Lower lobe of right lung (tissue), 2 donors: ENCODE results near the gene DLGAP4. TPM values are rescaled to one million over a fixed set of nuclear protein-coding genes. Genes with fewer than 3 reads are reported as not detected.
A peak's percentile ranks its signal among the peaks of the same experiment; 100 is the strongest.

ENCODE experiments used
- ATAC-seq, 2 donors: fragments of 200-7000 bp; cut with Tn5 transposase; one replicate each; pipeline ENCODE4 v1.9.1; 2020 to 2022; ENCODE audit warnings: mild to moderate bottlenecking in 2 of 2, moderate library complexity in 2 of 2
- DNase-seq: peaks from one replicate; pipeline ENCODE4 v3.0.0-alpha.2; 2020
- H3K27ac ChIP-seq: fragments of 200-600 bp; one replicate; pipeline ENCODE4 v1.8.0; 2022
- H3K27me3 ChIP-seq: fragments of 200-600 bp; one replicate; pipeline ENCODE4 v1.8.0; 2022; ENCODE audit warnings: low read depth
- H3K36me3 ChIP-seq: fragments of 200-600 bp; one replicate; pipeline ENCODE4 v1.8.0; 2022; ENCODE audit warnings: mild to moderate bottlenecking
- H3K4me1 ChIP-seq: fragments of 200-600 bp; one replicate; pipeline ENCODE4 v1.8.0; 2022
- H3K4me3 ChIP-seq: fragments of 200-600 bp; one replicate; pipeline ENCODE4 v1.8.0; 2022; ENCODE audit warnings: mild to moderate bottlenecking
- H3K9me3 ChIP-seq: fragments of 200-600 bp; one replicate; pipeline ENCODE4 v1.8.0; 2022
- intact Hi-C: fragments of 100-400 bp; cut with DNase I; formaldehyde crosslinking; loops from one replicate; pipeline ENCODE4 v1.11.0; 2022
- total RNA-seq: library from RNA; stranded (reverse); fragmentation: NEBNext Ultra II Directional; extraction: Animal tissue kit (Norgen Biotek cat#: 25700); gene quantifications from one replicate; pipeline ENCODE4 v1.2.1, GENCODE V29; 2021
- TF ChIP-seq, protein P1 (sequence below): fragments of 200-600 bp; IDR thresholded peaks from one replicate; pipeline ENCODE4 v1.8.0; 2022; ENCODE audit warnings: antibody characterized with exemption, mild to moderate bottlenecking
- donor health status: DM: no; HTN: yes; CAD: no; lungs with severe emphysema.

DLGAP4 gene
- total RNA-seq, 1 donor from 2014 or later, result 59.3 TPM

DNA sequence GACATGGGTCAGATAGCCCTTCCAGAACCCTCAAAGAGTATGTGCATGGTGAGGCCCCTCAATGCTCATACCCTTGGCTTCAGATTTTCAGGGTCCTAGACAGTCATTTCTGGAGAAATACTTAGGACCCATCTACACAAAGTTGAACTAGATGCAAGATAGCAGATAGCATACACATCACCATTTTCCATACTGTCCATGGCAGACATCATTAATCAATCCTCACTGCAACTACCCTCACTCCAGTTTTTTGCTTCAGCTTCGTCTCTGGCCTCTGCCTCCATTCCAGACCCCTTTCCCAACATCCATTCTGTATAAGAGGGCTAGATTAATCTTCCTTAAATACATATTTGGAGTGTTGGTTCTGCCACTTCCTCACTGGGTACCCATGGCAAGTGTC is 139.7 kb downstream of the DLGAP4 start:
- no peak for ATAC-seq
- TF ChIP-seq, protein P1, sequence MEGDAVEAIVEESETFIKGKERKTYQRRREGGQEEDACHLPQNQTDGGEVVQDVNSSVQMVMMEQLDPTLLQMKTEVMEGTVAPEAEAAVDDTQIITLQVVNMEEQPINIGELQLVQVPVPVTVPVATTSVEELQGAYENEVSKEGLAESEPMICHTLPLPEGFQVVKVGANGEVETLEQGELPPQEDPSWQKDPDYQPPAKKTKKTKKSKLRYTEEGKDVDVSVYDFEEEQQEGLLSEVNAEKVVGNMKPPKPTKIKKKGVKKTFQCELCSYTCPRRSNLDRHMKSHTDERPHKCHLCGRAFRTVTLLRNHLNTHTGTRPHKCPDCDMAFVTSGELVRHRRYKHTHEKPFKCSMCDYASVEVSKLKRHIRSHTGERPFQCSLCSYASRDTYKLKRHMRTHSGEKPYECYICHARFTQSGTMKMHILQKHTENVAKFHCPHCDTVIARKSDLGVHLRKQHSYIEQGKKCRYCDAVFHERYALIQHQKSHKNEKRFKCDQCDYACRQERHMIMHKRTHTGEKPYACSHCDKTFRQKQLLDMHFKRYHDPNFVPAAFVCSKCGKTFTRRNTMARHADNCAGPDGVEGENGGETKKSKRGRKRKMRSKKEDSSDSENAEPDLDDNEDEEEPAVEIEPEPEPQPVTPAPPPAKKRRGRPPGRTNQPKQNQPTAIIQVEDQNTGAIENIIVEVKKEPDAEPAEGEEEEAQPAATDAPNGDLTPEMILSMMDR, result no peak
- no peaks in the 10 kb centered on the region for H3K27me3 ChIP-seq
- H3K4me3 ChIP-seq, result no peak overlapping the region
- H3K36me3 ChIP-seq, result no peaks in the 10 kb centered on the region
- no peaks in the 10 kb centered on the region for H3K9me3 ChIP-seq
- no peak for DNase-seq
- H3K4me1 ChIP-seq, result no peaks in the 10 kb centered on the region
- intact Hi-C loops, result no loop called here
- H3K27ac ChIP-seq, result no peak overlapping the region

GRCh38 chr20:36446557-36446956 is 140.4 kb downstream of the DLGAP4 start:
- TF ChIP-seq, protein P1, result no peak
- Histone ChIP-seq H3K27me3 (no peaks in the 10 kb centered on the region), H3K4me3 (no peak overlapping the region), H3K4me1 (no peaks in the 10 kb centered on the region), H3K27ac (no peak overlapping the region), H3K36me3 (no peaks in the 10 kb centered on the region), H3K9me3 (no peaks in the 10 kb centered on the region)
- intact Hi-C loops, result no loop called here
- ATAC-seq (no peak), DNase-seq (no peak)

DNA sequence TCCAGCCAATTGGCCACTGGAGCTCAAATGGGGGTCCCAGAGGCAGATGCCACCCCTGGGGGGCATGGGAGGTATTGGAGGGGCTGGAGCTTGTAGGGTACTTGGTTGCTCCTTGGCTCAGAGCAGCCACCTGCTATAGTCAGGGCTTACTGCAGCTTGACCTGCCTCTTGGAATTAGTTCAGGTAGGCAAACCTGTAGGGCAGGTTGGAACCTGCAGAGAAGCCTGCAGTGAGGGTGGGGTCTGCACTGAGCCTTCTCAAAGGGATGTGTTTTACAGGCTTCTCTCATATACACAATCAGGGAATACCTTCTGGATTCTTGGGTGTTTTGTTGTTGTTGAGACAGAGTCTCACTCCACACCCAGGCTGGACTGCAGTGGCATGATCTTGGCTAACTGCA is 141.0 kb downstream of the DLGAP4 start:
- DNase-seq (no peak), ATAC-seq (peak; percentile 21 to 25)
- H3K4me1 ChIP-seq, result no peaks in the 10 kb centered on the region
- H3K36me3 ChIP-seq, result no peaks in the 10 kb centered on the region
- TF ChIP-seq, protein P1, result no peak
- H3K27me3 ChIP-seq, result no peaks in the 10 kb centered on the region
- no peak overlapping the region for H3K4me3 ChIP-seq
- H3K9me3 ChIP-seq, result no peaks in the 10 kb centered on the region
- intact Hi-C loops, result no loop called here
- no peak overlapping the region for H3K27ac ChIP-seq

DNA sequence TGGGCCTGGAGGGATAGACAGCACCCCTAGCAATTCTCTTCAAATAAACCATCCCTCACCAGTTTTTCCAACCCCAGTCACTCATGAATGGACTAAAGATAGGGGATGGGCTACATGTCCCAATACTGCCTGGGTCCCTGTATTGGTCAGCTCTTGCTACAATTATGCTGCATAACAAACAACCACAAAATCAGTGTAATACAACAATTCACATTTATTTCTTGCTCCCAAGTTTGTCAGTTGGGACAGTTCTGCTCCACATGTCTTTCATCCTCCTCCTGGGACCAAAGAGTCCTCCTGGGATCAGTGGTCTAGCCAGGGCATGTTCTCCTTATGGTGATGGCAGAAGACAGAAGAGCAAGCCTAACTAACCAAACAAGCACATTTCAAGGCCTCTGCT is 143.5 kb downstream of the DLGAP4 start:
- Histone ChIP-seq H3K4me3 (no peak overlapping the region), H3K9me3 (no peaks in the 10 kb centered on the region), H3K27me3 (no peaks in the 10 kb centered on the region), H3K4me1 (peaks cover 6% of the 10 kb centered on the region), H3K27ac (no peak overlapping the region), H3K36me3 (no peaks in the 10 kb centered on the region)
- DNase-seq (no peak), ATAC-seq (no peak)
- TF ChIP-seq, protein P1, result no peak
- intact Hi-C loops, result no loop called here

DNA sequence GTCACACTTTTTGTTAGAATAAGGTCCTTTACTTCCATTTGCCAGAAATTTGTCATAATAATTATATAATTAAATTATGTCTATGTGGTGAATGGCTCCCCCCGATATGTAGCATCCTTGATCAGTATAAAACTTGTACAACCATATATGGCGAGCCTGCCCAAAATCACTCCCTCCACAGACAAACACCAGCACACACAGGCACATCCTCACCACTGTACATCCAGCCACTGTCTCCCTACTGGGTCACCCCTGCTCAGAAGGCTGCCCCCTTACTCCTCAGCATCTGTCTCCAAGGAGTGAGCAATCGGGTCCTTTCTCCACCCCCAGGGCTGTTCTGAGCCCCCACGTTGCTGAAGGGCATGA is 148.2 kb downstream of the DLGAP4 start:
- H3K4me1 ChIP-seq, result peaks cover 9% of the 10 kb centered on the region
- H3K27ac ChIP-seq, result no peak overlapping the region
- no peak overlapping the region for H3K4me3 ChIP-seq
- DNase-seq (no peak), ATAC-seq (peak in 1 of 2 donors; percentile 7)
- no peaks in the 10 kb centered on the region for H3K9me3 ChIP-seq
- TF ChIP-seq, protein P1, result no peak
- no peaks in the 10 kb centered on the region for H3K27me3 ChIP-seq
- H3K36me3 ChIP-seq, result no peaks in the 10 kb centered on the region
- intact Hi-C loops, result no loop called here
